Gastroesophageal sphincter (tissue), 4 donors: ENCODE measurements around the gene POLK. TPM values are rescaled to one million over a fixed set of nuclear protein-coding genes. Genes with fewer than 3 reads are reported as not detected.
"Not testable (repeated sequence)": the region's sequence is repeated elsewhere in the genome, so short reads cannot be mapped to it uniquely, and the experiment has no call there.

ENCODE experiments used
- ATAC-seq: fragments of 150-250 bp; one replicate; pipeline ENCODE4 v1.9.1; 2016; ENCODE audit warnings: mild to moderate bottlenecking, moderate library complexity
- H3K27ac ChIP-seq, 4 donors: fragments of 200-600 bp; sonication (generic) in 3 of 4; 1 replicate in 3 of 4; 2 replicates in 1 of 4; pipeline ENCODE4 v1.5.1; 2016 to 2019
- H3K27me3 ChIP-seq: fragments of 200-600 bp; sonication (generic); one replicate; pipeline ENCODE4 v1.5.1; 2019
- H3K36me3 ChIP-seq, 2 donors: fragments of 200-600 bp; sonication (generic); one replicate each; pipeline ENCODE4 v1.5.1; 2019; ENCODE audit warnings: control low read depth in 1 of 2
- H3K4me1 ChIP-seq, 3 donors: fragments of 200-600 bp; sonication (generic); 1 replicate in 2 of 3; 2 replicates in 1 of 3; pipeline ENCODE4 v1.5.1; 2016 to 2019; ENCODE audit warnings: control low read depth in 2 of 3
- H3K4me3 ChIP-seq, 2 donors: fragments of 200-600 bp; sonication (generic); one replicate each; pipeline ENCODE4 v1.5.1; 2019; ENCODE audit warnings: mild to moderate bottlenecking in 1 of 2, moderate library complexity in 1 of 2
- H3K9me3 ChIP-seq, 3 donors: fragments of 200-600 bp; sonication (generic); one replicate each; pipeline ENCODE4 v1.5.1; 2017 to 2019; ENCODE audit warnings: control low read depth in 2 of 3
- EP300 ChIP-seq: sonication (generic); formaldehyde crosslinking; IDR thresholded peaks from one replicate; pipeline ENCODE4 v1.6.1; 2017; ENCODE audit warnings: antibody characterized with exemption, mild to moderate bottlenecking
- POLR2A ChIP-seq, 2 donors: fragments of 450-650 bp; IDR thresholded peaks; one replicate each; pipeline ENCODE4 v1.6.1; 2017; ENCODE audit warnings: antibody characterized with exemption in 2 of 2, mild to moderate bottlenecking in 2 of 2, moderate library complexity in 1 of 2
- POLR2AphosphoS5 ChIP-seq: sonication (generic); formaldehyde crosslinking; IDR thresholded peaks from one replicate; pipeline ENCODE4 v1.6.1; 2017; ENCODE audit warnings: antibody characterized with exemption
- WGBS, 2 donors: methylation state at CpG; one replicate each; pipeline ENCODE4 v1.1.5; 2018; ENCODE audit warnings: low coverage in 1 of 2; 5-methylcytosine and 5-hydroxymethylcytosine counted together
- total RNA-seq, 4 donors: library from RNA; depleted of rRNA; stranded (reverse); fragments of >200 nt; gene quantifications; one replicate each; pipeline ENCODE4 v1.1.0, GENCODE V29; 2016
- TF ChIP-seq, protein P1 (sequence below), 4 experiments: fragments of 200-600 bp in 2 of 4; fragments of 450-650 bp in 2 of 4; sonication (generic) in 1 of 4; IDR thresholded peaks; one replicate each; pipeline ENCODE4 v1.5.1; 2017 to 2019; ENCODE audit warnings: antibody characterized with exemption in 4 of 4, mild to moderate bottlenecking in 2 of 4, moderate library complexity in 2 of 4

Gene POLK
- total RNA-seq, 4 donors from 2014 or later, result 34.7 to 64.4 (median 41.8) TPM

DNA sequence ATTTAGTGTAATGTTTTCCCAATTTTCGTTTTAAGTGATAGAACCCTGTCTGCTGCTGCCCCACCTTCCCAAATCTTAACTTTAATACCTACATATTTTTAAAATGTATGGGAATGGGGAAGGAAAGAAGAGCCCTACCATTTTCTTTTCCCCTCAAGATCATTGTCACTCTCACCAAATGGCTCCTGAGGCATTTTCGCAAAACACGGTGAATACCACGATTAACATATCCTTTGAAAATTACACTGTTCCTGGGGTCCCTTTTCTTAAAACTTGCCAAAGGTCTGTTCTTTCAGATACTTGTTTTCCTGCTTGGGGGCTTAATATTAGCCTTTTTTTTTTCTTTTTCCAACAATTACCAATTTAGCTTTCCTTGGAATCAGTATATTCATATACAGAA, 36.3 kb upstream of the POLK start:
- Histone ChIP-seq H3K27ac (no peak overlapping the region), H3K9me3 (peaks cover 0 to 11% (median 0%) of the 10 kb centered on the region in 3 donors), H3K4me3 (no peak overlapping the region), H3K4me1 (no peaks in the 10 kb centered on the region), H3K27me3 (no peaks in the 10 kb centered on the region), H3K36me3 (no peaks in the 10 kb centered on the region)
- TF ChIP-seq POLR2AphosphoS5 (no peak), EP300 (no peak), POLR2A (IDR thresholded peaks at IDR 0.05) (no peak)
- no peak for ATAC-seq
- 75 to 86% methylated on average over 4 of the region's 4 CpGs for WGBS, 2 donors

DNA sequence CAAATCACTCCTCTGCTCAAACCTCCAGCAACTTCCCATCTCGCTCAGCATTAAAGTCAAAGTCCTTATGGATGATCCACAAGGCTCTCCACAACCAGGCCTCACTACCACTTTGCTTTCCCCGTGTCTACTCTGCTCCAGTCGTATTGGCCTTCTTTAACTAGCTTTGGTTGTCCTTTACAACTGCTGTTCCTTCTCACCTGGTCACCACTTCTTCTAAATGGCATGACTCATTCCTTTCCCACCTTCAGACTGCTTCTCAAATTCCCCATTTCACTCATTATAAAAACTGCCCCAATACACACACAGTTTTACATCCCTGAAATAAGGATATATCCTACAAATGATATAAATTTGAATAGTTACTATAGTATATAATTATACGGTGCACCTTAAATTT, 30.7 kb upstream of the POLK start:
- 90 to 91% methylated on average over 3 to 4 of the region's 4 CpGs for WGBS, 2 donors
- Histone ChIP-seq H3K27ac (no peak overlapping the region), H3K36me3 (no peaks in the 10 kb centered on the region), H3K27me3 (no peaks in the 10 kb centered on the region), H3K9me3 (peaks cover 0 to 12% (median 0%) of the 10 kb centered on the region in 3 donors), H3K4me3 (no peak overlapping the region), H3K4me1 (no peaks in the 10 kb centered on the region)
- TF ChIP-seq POLR2A (IDR thresholded peaks at IDR 0.05) (no peak), EP300 (no peak), POLR2AphosphoS5 (no peak)
- TF ChIP-seq, protein P1, sequence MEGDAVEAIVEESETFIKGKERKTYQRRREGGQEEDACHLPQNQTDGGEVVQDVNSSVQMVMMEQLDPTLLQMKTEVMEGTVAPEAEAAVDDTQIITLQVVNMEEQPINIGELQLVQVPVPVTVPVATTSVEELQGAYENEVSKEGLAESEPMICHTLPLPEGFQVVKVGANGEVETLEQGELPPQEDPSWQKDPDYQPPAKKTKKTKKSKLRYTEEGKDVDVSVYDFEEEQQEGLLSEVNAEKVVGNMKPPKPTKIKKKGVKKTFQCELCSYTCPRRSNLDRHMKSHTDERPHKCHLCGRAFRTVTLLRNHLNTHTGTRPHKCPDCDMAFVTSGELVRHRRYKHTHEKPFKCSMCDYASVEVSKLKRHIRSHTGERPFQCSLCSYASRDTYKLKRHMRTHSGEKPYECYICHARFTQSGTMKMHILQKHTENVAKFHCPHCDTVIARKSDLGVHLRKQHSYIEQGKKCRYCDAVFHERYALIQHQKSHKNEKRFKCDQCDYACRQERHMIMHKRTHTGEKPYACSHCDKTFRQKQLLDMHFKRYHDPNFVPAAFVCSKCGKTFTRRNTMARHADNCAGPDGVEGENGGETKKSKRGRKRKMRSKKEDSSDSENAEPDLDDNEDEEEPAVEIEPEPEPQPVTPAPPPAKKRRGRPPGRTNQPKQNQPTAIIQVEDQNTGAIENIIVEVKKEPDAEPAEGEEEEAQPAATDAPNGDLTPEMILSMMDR (IDR thresholded peaks at IDR 0.05), result no peak
- no peak for ATAC-seq

DNA sequence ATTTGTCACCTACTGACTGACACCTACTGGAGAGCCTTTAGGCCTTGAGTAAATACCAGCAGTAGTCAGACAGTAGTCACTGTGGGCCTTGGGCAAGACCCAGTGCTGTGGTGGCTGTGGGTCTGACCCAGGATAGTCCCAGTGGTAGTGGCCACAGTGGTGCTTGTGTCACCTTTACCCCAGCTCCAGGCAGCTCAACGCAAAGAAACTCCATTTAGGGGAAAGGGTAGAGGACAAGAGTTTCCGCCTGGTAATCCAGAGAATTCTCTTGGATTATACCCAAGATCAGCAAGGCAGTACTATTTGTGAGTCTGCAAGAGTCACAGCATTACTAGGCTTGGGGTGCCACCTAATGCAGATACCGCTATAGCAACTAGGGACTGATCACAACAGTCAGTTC, 29.2 kb upstream of the POLK start:
- 84 to 100% methylated on average over 1 to 2 of the region's 3 CpGs for WGBS, 2 donors
- Histone ChIP-seq H3K27ac (no peak overlapping the region), H3K4me3 (no peak overlapping the region), H3K27me3 (no peaks in the 10 kb centered on the region), H3K4me1 (no peaks in the 10 kb centered on the region), H3K36me3 (no peaks in the 10 kb centered on the region), H3K9me3 (peaks cover 0 to 26% (median 0%) of the 10 kb centered on the region in 3 donors)
- TF ChIP-seq, protein P1 (IDR thresholded peaks at IDR 0.05), result no peak
- TF ChIP-seq POLR2AphosphoS5, result no peak
- TF ChIP-seq EP300, result no peak
- no peak for TF ChIP-seq POLR2A (IDR thresholded peaks at IDR 0.05)
- ATAC-seq, result no peak

DNA sequence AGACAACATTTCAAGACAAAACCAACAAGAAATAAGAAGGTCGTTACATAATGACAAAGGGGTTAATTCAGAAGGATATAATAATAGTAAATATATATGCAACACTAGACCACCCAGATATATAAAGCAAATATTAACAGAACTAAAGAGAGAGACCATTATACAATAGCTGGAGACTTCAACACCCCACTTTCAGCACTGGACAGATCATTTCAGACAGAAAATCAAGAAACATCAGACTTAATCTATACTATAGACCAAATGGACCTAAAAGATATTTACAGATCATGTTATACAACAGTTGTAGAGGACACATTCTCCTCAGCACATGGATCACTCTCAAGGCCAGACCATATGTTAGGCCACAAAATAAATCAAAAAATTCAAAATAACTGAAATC, 27.1 kb upstream of the POLK start:
- Histone ChIP-seq H3K27me3 (no peaks in the 10 kb centered on the region), H3K27ac (no peak overlapping the region), H3K36me3 (no peaks in the 10 kb centered on the region), H3K4me1 (no peaks in the 10 kb centered on the region), H3K4me3 (no peak overlapping the region), H3K9me3 (peaks cover 0 to 26% (median 0%) of the 10 kb centered on the region in 3 donors)
- TF ChIP-seq POLR2A (IDR thresholded peaks at IDR 0.05), result no peak
- no peak for TF ChIP-seq POLR2AphosphoS5
- no peak for TF ChIP-seq EP300
- TF ChIP-seq, protein P1 (IDR thresholded peaks at IDR 0.05), result no peak
- no peak for ATAC-seq
- WGBS, 2 donors, result 59 to 89% methylated on average over 1 of the region's 1 CpG

DNA sequence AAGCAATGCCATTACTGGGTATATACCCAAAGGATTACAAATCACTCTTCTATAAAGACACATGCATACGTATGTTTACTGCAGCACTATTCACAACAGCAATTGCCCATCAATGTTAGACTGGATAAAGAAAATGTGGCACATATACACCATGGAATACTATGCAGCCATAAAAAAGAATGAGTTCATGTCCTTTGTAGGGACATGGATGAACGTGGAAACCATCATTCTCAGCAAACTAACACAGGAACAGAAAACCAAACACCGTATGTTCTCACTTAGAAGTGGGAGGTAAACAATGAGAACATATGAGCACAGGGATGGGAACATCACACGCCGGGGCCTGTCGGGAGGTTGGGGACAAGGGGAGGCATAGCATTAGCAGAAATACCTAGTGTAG, 21.8 kb upstream of the POLK start:
- H3K4me1 ChIP-seq, H3K27me3 ChIP-seq, H3K27ac ChIP-seq, ATAC-seq, H3K4me3 ChIP-seq: not testable (repeated sequence)
- H3K36me3 ChIP-seq, result peaks cover 0 to 15% of the 10 kb centered on the region in 2 donors
- H3K9me3 ChIP-seq, result peaks cover 0 to 21% (median 0%) of the 10 kb centered on the region in 3 donors
- 90 to 100% methylated on average over 4 to 6 of the region's 6 CpGs for WGBS, 2 donors

DNA sequence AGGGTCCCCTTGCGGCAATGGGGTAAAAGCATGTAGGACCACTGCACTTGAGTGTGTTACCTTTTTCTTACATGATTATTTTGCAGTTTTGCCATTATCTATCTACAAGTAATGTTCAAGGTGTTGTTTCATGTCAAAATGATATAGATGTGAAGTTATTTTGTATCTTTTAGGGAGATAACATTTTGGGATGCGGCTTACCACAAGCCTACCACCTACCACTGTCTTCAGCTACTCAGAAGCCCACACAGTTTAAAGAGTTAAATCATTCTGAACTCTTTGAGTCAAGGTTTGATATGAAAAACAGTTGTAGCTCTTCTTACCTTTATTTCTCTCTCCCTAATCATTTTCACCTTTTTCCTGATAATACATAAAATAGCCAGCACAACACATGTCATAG, 20.1 kb upstream of the POLK start:
- no peak for ATAC-seq
- H3K4me1 ChIP-seq, result no peaks in the 10 kb centered on the region
- peaks cover 0 to 15% of the 10 kb centered on the region in 2 donors for H3K36me3 ChIP-seq
- H3K27me3 ChIP-seq, result no peaks in the 10 kb centered on the region
- H3K27ac ChIP-seq, result no peak overlapping the region
- TF ChIP-seq POLR2AphosphoS5 (no peak), EP300 (no peak), POLR2A (IDR thresholded peaks at IDR 0.05) (no peak)
- TF ChIP-seq, protein P1 (IDR thresholded peaks at IDR 0.05), result no peak
- no peak overlapping the region for H3K4me3 ChIP-seq
- peaks cover 0 to 8% (median 0%) of the 10 kb centered on the region in 3 donors for H3K9me3 ChIP-seq
- WGBS, 2 donors, result 95 to 100% methylated on average over 1 to 2 of the region's 2 CpGs
